Measurements from ENCODE around the gene CXCR1. TPM values are rescaled to one million over a fixed set of nuclear protein-coding genes. Genes with fewer than 3 reads are reported as not detected.

Gene CXCR1
- total RNA-seq, 1 donor from 2014 or later, result not detected

DNA sequence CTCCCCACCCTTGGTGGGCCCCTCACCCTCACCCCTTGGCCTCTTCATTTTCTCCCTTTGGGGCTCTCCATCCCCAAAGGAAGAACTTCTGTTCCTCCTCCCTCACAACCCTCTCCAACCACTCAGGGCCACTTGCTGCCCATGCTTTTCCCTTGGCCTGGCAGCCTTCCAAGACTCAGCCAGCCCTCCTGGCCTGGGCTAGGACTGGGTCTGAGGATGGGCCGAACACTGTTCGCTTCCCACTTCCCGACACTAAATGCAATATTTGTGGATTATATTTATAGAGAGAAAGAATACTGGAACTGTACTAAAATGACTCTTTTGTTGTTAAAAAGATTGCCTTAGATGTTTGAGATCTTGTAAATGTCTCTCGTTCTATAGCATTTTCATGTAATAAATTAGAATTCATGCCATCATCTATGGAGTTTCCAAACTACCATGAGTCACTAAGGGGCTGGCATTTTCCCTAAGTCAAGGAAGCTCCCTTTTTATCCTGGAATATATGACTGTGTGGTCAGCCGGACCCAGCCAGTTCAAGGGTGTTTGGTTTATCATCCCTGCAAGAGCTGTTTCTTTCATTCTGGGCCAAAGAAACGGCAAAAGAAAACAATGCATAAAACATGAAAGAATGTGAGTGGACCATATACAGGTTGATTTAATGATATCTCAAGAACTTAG lies 37.2 kb downstream of the CXCR1 start:
- H3K36me3 ChIP-seq, result no peaks in the 10 kb centered on the region
- no peaks in the 10 kb centered on the region for H3K9me3 Mint-ChIP-seq
- H3K9ac ChIP-seq, result no peak overlapping the region
- TF ChIP-seq EZH2phosphoT487 (IDR thresholded peaks at IDR 0.05), result no peak
- TF ChIP-seq, protein P1, sequence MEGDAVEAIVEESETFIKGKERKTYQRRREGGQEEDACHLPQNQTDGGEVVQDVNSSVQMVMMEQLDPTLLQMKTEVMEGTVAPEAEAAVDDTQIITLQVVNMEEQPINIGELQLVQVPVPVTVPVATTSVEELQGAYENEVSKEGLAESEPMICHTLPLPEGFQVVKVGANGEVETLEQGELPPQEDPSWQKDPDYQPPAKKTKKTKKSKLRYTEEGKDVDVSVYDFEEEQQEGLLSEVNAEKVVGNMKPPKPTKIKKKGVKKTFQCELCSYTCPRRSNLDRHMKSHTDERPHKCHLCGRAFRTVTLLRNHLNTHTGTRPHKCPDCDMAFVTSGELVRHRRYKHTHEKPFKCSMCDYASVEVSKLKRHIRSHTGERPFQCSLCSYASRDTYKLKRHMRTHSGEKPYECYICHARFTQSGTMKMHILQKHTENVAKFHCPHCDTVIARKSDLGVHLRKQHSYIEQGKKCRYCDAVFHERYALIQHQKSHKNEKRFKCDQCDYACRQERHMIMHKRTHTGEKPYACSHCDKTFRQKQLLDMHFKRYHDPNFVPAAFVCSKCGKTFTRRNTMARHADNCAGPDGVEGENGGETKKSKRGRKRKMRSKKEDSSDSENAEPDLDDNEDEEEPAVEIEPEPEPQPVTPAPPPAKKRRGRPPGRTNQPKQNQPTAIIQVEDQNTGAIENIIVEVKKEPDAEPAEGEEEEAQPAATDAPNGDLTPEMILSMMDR (IDR thresholded peaks at IDR 0.05), result no peak
- no peak for TF ChIP-seq EZH2 (IDR thresholded peaks at IDR 0.05)
- no peaks in the 10 kb centered on the region for H3K9me3 ChIP-seq (ENCODE audit: low read depth)
- peaks cover 7% of the 10 kb centered on the region for H3F3A ChIP-seq (ENCODE audit: low read depth)
- H3K4me3 Mint-ChIP-seq, result no peak overlapping the region
- H3K79me2 ChIP-seq (ENCODE audit: low read depth), result no peaks in the 10 kb centered on the region
- peaks cover 6% of the 10 kb centered on the region for H3K27me3 Mint-ChIP-seq (ENCODE audit: insufficient read depth, low read depth)
- H3K27ac ChIP-seq, result no peak overlapping the region
- H3K36me3 Mint-ChIP-seq, result no peaks in the 10 kb centered on the region
- H3K27me3 ChIP-seq, result no peaks in the 10 kb centered on the region
- no peak overlapping the region for H3K27ac Mint-ChIP-seq
- no peak overlapping the region for H3K4me3 ChIP-seq
- peaks cover 11% of the 10 kb centered on the region for H3K4me1 Mint-ChIP-seq
- H3K4me2 ChIP-seq, result no peak overlapping the region
- H3K4me1 ChIP-seq, result peaks cover 22% of the 10 kb centered on the region
- no peak for DNase-seq (ENCODE audit: low spot score)
- H2AFZ ChIP-seq (replicated peaks), result no peak overlapping the region
- H4K20me1 ChIP-seq (ENCODE audit: low read depth), result no peaks in the 10 kb centered on the region

DNA sequence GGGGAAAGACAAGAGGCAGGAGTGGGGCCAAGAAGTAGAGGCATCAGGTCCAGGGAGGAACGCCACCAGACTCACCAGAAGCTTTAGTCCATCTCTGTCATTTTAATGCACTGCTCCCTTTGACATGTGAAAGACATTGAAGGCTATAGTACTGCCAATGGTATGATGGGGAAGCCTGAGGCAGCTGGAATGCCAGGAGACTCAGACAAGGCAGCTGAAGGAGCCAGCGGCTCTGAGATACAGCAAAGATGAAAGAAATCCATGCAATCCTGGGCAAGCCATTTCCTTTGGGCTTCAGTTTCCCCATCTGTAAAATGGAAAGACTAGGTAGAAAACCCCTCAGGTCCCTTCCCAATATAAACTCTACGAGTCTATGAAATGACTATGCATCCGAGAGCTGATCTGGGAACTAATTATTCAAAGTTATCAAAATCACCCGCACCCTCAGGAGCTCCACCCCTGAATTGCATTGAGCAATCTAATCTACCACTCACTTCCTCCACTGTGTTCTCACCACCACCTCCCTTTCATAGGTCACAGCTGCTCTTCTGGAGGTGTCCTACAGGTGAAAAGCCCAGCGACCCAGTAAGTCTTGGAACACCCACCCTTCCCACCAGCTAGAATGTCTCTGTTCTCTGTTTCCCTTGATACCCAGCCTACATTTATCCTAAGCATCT lies 37.8 kb downstream of the CXCR1 start:
- Mint-ChIP-seq H3K9me3 (no peaks in the 10 kb centered on the region), H3K27me3 (ENCODE audit: insufficient read depth, low read depth) (peaks cover 6% of the 10 kb centered on the region), H3K36me3 (no peaks in the 10 kb centered on the region), H3K4me3 (no peak overlapping the region), H3K27ac (no peak overlapping the region), H3K4me1 (peaks cover 11% of the 10 kb centered on the region)
- Histone ChIP-seq H3K79me2 (ENCODE audit: low read depth) (no peaks in the 10 kb centered on the region), H2AFZ (replicated peaks) (no peak overlapping the region), H4K20me1 (ENCODE audit: low read depth) (no peaks in the 10 kb centered on the region), H3K27me3 (no peaks in the 10 kb centered on the region), H3K4me1 (peaks cover 22% of the 10 kb centered on the region), H3F3A (ENCODE audit: low read depth) (peaks cover 7% of the 10 kb centered on the region), H3K4me2 (no peak overlapping the region), H3K9ac (no peak overlapping the region), H3K4me3 (no peak overlapping the region), H3K9me3 (ENCODE audit: low read depth) (no peaks in the 10 kb centered on the region), H3K36me3 (no peaks in the 10 kb centered on the region), H3K27ac (no peak overlapping the region)
- no peak for DNase-seq (ENCODE audit: low spot score)
- TF ChIP-seq, protein P1 (IDR thresholded peaks at IDR 0.05), result no peak
- no peak for TF ChIP-seq EZH2phosphoT487 (IDR thresholded peaks at IDR 0.05)
- TF ChIP-seq EZH2 (IDR thresholded peaks at IDR 0.05), result no peak

DNA sequence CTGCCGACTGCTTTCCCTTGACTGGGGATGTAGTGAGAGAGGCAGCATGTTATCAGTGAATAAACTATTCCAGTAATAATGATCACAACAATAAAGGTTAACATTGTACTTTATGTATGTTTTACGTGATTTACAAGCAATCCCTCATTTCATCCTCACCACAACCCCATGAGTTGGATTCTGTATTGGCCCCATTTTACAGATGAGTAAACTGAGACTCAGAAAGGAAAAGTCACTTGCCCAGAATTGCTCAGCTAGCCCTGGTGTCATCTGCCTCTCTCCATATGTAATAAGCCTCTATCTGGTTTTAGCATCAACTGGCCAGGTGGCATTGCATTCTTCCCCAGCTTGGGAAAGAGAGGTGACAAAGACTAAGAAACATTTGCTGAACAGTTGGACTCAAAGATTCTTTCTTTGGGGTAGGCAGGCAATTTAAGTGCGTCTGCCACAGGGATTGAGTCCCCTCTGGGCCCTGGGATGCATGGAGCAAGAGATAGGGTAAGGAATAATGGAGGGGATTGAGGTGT lies 38.8 kb downstream of the CXCR1 start:
- TF ChIP-seq, protein P1 (IDR thresholded peaks at IDR 0.05), result no peak
- TF ChIP-seq EZH2 (IDR thresholded peaks at IDR 0.05), result no peak
- TF ChIP-seq EZH2phosphoT487 (IDR thresholded peaks at IDR 0.05), result no peak
- Histone ChIP-seq H3K9me3 (ENCODE audit: low read depth) (no peaks in the 10 kb centered on the region), H3K9ac (no peak overlapping the region), H3K27ac (no peak overlapping the region), H3K4me3 (no peak overlapping the region), H3K36me3 (no peaks in the 10 kb centered on the region), H2AFZ (replicated peaks) (no peak overlapping the region), H4K20me1 (ENCODE audit: low read depth) (no peaks in the 10 kb centered on the region), H3K79me2 (ENCODE audit: low read depth) (no peaks in the 10 kb centered on the region), H3K4me1 (peaks cover 22% of the 10 kb centered on the region), H3F3A (ENCODE audit: low read depth) (peaks cover 7% of the 10 kb centered on the region), H3K4me2 (no peak overlapping the region), H3K27me3 (no peaks in the 10 kb centered on the region)
- Mint-ChIP-seq H3K9me3 (no peaks in the 10 kb centered on the region), H3K27ac (no peak overlapping the region), H3K4me3 (no peak overlapping the region), H3K4me1 (peaks cover 11% of the 10 kb centered on the region), H3K36me3 (no peaks in the 10 kb centered on the region), H3K27me3 (ENCODE audit: insufficient read depth, low read depth) (peaks cover 6% of the 10 kb centered on the region)
- DNase-seq (ENCODE audit: low spot score), result no peak

Measured in neural progenitor cell (in vitro differentiated cells).